ENCODE results near the gene MST1R. TPM values are rescaled to one million over a fixed set of nuclear protein-coding genes. Genes with fewer than 3 reads are reported as not detected.
A peak's percentile ranks its signal among the peaks of the same experiment; 100 is the strongest.
"Not testable (repeated sequence)": the region's sequence is repeated elsewhere in the genome, so short reads cannot be mapped to it uniquely, and the experiment has no call there.

The MST1R gene
- total RNA-seq, 1 experiment from 2014 or later, result 169 TPM

DNA sequence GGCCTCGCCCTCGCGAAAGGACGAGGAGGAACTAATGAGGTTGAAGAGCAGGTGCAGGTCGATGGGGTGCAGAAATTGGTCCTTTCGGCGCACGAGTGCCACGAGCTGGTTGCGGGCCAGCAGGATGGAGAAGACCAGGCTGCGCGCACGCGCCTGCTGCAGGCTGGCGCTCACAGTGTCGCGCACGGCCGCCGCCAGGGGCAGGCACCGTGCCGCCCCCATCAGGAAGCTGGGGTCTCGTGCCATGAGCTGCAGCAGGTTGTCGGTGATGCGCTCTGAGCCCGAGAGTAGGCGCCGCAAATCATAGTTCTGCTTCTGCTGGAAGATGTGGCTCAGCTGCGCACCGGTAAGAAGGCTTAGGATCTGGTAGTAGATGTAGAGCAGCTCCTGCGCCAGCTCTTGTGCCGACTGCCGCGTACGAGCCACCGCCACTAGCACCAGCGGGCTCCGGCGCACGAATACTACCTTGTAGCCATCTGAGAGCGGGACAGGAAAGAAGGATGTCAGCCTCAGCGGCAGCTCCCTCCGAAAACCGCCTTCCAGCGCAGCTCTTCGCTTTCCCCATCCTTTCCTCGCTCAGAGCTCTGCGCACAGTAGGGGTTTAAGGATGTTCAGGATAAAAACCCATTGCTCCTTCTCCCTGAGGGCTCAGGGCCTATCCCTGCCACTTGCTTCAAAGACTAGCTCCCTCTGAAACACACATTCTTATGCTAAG is 6.9 kb upstream of the MST1R start:
- no peak for DNase-seq
- CTCF ChIA-PET, result no interaction called here
- peaks cover 13% of the 10 kb centered on the region for H3K36me3 Mint-ChIP-seq (ENCODE audit: insufficient read depth, unreplicated experiment)
- peaks cover 30% of the 10 kb centered on the region for H3K4me1 Mint-ChIP-seq (ENCODE audit: low read depth, unreplicated experiment)
- intact Hi-C loops (cut with micrococcal nuclease; ENCODE audit: unreplicated experiment), result no loop called here
- H3K27ac Mint-ChIP-seq (ENCODE audit: unreplicated experiment), result peak overlapping the region; percentile 13
- H3K4me3 Mint-ChIP-seq (ENCODE audit: low read depth, unreplicated experiment), result no peak overlapping the region
- no peaks in the 10 kb centered on the region for H3K9me3 Mint-ChIP-seq (ENCODE audit: low read depth, unreplicated experiment)
- BruUV-seq (replicated peaks), result no TSS peak
- TF ChIP-seq, protein P1, sequence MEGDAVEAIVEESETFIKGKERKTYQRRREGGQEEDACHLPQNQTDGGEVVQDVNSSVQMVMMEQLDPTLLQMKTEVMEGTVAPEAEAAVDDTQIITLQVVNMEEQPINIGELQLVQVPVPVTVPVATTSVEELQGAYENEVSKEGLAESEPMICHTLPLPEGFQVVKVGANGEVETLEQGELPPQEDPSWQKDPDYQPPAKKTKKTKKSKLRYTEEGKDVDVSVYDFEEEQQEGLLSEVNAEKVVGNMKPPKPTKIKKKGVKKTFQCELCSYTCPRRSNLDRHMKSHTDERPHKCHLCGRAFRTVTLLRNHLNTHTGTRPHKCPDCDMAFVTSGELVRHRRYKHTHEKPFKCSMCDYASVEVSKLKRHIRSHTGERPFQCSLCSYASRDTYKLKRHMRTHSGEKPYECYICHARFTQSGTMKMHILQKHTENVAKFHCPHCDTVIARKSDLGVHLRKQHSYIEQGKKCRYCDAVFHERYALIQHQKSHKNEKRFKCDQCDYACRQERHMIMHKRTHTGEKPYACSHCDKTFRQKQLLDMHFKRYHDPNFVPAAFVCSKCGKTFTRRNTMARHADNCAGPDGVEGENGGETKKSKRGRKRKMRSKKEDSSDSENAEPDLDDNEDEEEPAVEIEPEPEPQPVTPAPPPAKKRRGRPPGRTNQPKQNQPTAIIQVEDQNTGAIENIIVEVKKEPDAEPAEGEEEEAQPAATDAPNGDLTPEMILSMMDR (IDR thresholded peaks at IDR 0.05; ENCODE audit: unreplicated experiment), result no peak
- H3K27me3 Mint-ChIP-seq (ENCODE audit: unreplicated experiment), result no peaks in the 10 kb centered on the region

DNA sequence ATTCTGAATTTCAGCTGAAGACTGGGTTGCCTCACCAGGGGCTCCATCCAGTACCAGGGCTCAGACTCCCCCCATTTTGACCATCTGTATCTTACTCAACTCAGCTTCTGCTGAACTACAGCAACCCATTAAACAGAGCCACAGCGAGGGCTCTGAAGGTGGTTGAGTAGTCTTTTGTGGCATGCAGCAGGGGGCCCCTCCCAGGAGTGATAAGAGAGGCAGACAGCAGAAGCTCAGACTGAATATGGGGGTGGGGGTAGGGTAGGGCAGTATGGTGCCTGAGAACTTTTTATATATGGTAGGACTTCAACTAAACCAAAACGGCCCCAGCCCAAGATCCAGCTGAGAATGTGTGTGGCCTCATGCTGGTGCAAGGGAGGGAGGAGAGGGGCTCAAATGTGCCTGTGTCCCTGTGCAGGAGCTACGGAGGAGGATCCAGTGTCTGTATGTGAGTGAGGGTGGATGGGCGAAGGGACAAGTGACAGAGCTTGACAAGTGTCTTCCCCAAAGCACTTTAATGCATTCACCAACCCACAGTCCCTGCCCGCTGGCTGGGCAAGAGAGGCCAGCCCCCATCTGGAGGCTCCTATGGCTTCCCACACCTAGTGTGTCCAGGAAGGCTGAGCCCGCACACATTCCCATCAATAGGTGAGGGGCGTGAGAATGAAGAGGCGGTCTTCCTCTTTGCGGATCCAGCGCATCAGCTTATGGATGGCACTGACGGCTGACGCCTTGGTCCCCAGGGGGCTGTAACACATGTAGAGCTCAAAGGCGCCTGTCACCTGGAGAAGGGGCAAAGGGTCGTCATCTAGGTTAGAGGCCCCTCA is 4.9 kb upstream of the MST1R start:
- BruUV-seq (replicated peaks), result no TSS peak
- Mint-ChIP-seq H3K36me3 (ENCODE audit: insufficient read depth, unreplicated experiment) (peaks cover 24% of the 10 kb centered on the region), H3K27me3 (ENCODE audit: unreplicated experiment) (no peaks in the 10 kb centered on the region), H3K9me3 (ENCODE audit: low read depth, unreplicated experiment) (no peaks in the 10 kb centered on the region), H3K4me3 (ENCODE audit: low read depth, unreplicated experiment) (no peak overlapping the region), H3K27ac (ENCODE audit: unreplicated experiment) (no peak overlapping the region), H3K4me1 (ENCODE audit: low read depth, unreplicated experiment) (peaks cover 24% of the 10 kb centered on the region)
- intact Hi-C loops (cut with micrococcal nuclease; ENCODE audit: unreplicated experiment), result loop anchor here (5.0 kb wide), 1 partner anchor 106 kb away; the partner anchor contains the start of gene INKA1
- CTCF ChIA-PET, result interaction anchor here (0.6 kb wide), 2 partner anchors 91 to 1826 kb away, joined by 3 to 4 read pairs; no protein-coding TSS in a partner anchor
- DNase-seq, result no peak
- TF ChIP-seq, protein P1 (IDR thresholded peaks at IDR 0.05; ENCODE audit: unreplicated experiment), result no peak

DNA sequence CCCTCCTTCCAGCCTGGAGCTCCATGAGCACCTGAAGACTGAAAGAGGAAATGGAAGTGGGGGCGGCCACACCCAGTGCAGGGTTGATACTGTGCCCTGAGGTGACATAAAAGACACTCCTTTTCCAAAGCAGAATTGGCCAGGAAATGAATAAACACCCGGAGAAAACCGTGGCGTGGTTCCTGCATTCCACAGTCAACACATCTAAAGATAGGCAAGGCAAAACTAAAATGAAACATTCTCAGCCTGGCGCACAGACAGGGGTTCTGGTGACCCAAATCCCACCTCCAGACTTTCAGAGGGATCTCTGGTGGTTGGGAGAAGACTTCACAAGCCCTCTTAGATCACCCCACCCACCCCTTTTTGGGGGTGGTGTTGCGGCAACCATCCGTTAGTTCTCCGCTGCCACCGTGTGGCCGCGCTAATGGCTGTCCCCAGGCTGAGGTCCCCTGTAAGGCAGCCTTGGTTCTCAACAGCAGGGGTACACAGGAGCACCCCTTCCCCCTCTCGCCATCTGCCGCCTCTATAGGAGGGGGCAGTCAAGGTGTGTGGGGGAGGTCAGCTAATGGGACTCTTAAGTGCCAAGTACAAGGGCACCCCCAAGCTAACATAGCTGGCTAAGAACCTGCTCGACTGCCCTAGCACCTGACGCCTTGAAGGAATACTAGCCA is 2.5 kb upstream of the MST1R start:
- peak overlapping the region; percentile 54 for H3K4me3 Mint-ChIP-seq (ENCODE audit: low read depth, unreplicated experiment)
- DNase-seq, result peak; percentile 65
- TF ChIP-seq, protein P1 (IDR thresholded peaks at IDR 0.05; ENCODE audit: unreplicated experiment), result peak; percentile 68
- CTCF ChIA-PET, result interaction anchor here (0.5 to 2.2 kb wide), 7 partner anchors 9 to 1593 kb away, joined by 3 to 18 read pairs (median 4); partner anchors contain the start of genes DCAF1, INKA1 and MON1A
- peaks cover 43% of the 10 kb centered on the region for H3K36me3 Mint-ChIP-seq (ENCODE audit: insufficient read depth, unreplicated experiment)
- intact Hi-C loops (cut with micrococcal nuclease; ENCODE audit: unreplicated experiment), result loop anchor here (5.0 kb wide), 1 partner anchor 104 kb away; the partner anchor contains the start of gene INKA1
- H3K9me3 Mint-ChIP-seq (ENCODE audit: low read depth, unreplicated experiment), result no peaks in the 10 kb centered on the region
- H3K4me1 Mint-ChIP-seq (ENCODE audit: low read depth, unreplicated experiment), result peaks cover 24% of the 10 kb centered on the region
- no peaks in the 10 kb centered on the region for H3K27me3 Mint-ChIP-seq (ENCODE audit: unreplicated experiment)
- BruUV-seq (replicated peaks), result no TSS peak
- peak overlapping the region; percentile 80 for H3K27ac Mint-ChIP-seq (ENCODE audit: unreplicated experiment)

DNA sequence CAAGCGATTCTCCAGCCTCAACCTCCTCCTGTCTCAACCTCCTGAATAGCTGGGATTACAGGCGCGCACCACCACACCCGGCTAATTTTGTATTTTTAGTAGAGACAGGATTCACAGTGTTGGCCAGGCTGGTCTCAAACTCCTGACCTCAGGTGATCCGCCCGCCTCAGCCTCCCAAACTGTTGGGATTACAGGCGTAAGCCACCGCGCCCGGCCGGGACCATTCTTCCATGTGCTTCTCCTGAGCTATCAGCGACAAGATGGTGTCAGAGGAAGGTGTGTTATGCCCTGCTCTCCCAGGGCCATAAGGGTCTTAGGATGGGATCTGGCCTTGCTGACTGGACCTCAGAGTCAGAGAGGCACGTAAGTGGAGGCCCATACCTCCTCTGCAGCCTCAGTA is 775 bp upstream of the MST1R start:
- CTCF ChIA-PET, result interaction anchor here (1.0 kb wide), 1 partner anchor 101 kb away, joined by 3 read pairs; the partner anchor contains the start of gene INKA1
- Mint-ChIP-seq H3K27ac (ENCODE audit: unreplicated experiment) (peak overlapping the region; percentile 81), H3K36me3 (ENCODE audit: insufficient read depth, unreplicated experiment) (peaks cover 61% of the 10 kb centered on the region), H3K4me1 (ENCODE audit: low read depth, unreplicated experiment) (peaks cover 24% of the 10 kb centered on the region), H3K4me3 (ENCODE audit: low read depth, unreplicated experiment) (peak overlapping the region; percentile 87)
- DNase-seq; intact Hi-C loops (cut with micrococcal nuclease; ENCODE audit: unreplicated experiment); H3K9me3 Mint-ChIP-seq (ENCODE audit: low read depth, unreplicated experiment); BruUV-seq (replicated peaks); H3K27me3 Mint-ChIP-seq (ENCODE audit: unreplicated experiment): not testable (repeated sequence)
